Neural cell (in vitro differentiated cells): Measurements from ENCODE around the gene GAREM1. TPM values are rescaled to one million over a fixed set of nuclear protein-coding genes. Genes with fewer than 3 reads are reported as not detected.

Experiments
- H2AFZ ChIP-seq: fragments of 200-600, 300-800 bp; sonication (generic), shearing (Covaris generic); 2 replicates; pipeline ENCODE4 v1.6.0; 2014; ENCODE audit warnings: low read depth, mild to moderate bottlenecking, antibody characterized with exemption, low read length, moderate library complexity
- H3F3A ChIP-seq: fragments of 200-600 bp; shearing (Covaris generic); 2 replicates; pipeline ENCODE4 v1.6.1; 2016; ENCODE audit warnings: mild to moderate bottlenecking, moderate library complexity, mixed read lengths, antibody characterized with exemption, low read length; ENCODE audit not compliant: insufficient read depth, poor library complexity, severe bottlenecking
- H3K27ac ChIP-seq: fragments of 200-600, 300-800 bp; sonication (generic), shearing (Covaris generic); 2 replicates; pipeline ENCODE4 v1.5.1; 2014; ENCODE audit warnings: mild to moderate bottlenecking, low read length, moderate library complexity
- H3K27me3 ChIP-seq: fragments of 300-800, 200-600 bp; sonication (generic), shearing (Covaris generic); 2 replicates; pipeline ENCODE4 v1.6.0; 2014; ENCODE audit warnings: mild to moderate bottlenecking, low read depth, low read length, moderate library complexity; ENCODE audit not compliant: insufficient read depth
- H3K36me3 ChIP-seq: fragments of 300-800, 200-600 bp; sonication (generic), shearing (Covaris generic); 2 replicates; pipeline ENCODE4 v1.5.1; 2014; ENCODE audit warnings: mild to moderate bottlenecking, antibody characterized with exemption, low read length, moderate library complexity; ENCODE audit not compliant: insufficient read depth
- H3K4me2 ChIP-seq: fragments of 300-800, 200-600 bp; sonication (generic), shearing (Covaris generic); 2 replicates; pipeline ENCODE4 v1.6.0; 2014; ENCODE audit warnings: mild to moderate bottlenecking, low read length
- H3K4me3 ChIP-seq: fragments of 300-800, 200-600 bp; sonication (generic), shearing (Covaris generic); 2 replicates; pipeline ENCODE4 v1.5.1; 2014; ENCODE audit warnings: mild to moderate bottlenecking, low read length, moderate library complexity
- H3K79me2 ChIP-seq: fragments of 200-600 bp; shearing (Covaris generic); replicated peaks from 2 replicates; pipeline ENCODE4 v1.6.0; 2014; ENCODE audit warnings: mild to moderate bottlenecking, low read length, moderate library complexity; ENCODE audit not compliant: insufficient read depth
- H3K9ac ChIP-seq: fragments of 300-800, 200-600 bp; sonication (generic), shearing (Covaris generic); 2 replicates; pipeline ENCODE4 v1.6.1; 2016; ENCODE audit warnings: mild to moderate bottlenecking, low read length, mixed read lengths
- H3K9me2 ChIP-seq: fragments of 200-600 bp; shearing (Covaris generic); 2 replicates; pipeline ENCODE4 v1.6.1; 2016; ENCODE audit warnings: mild to moderate bottlenecking, low read length, mixed read lengths; ENCODE audit not compliant: insufficient read depth
- H3K9me3 ChIP-seq: fragments of 200-600, 300-800 bp; sonication (generic), shearing (Covaris generic); 2 replicates; pipeline ENCODE4 v1.6.1; 2016; ENCODE audit warnings: mild to moderate bottlenecking, mixed run types, low read length, moderate library complexity, mixed read lengths
- H4K20me1 ChIP-seq: fragments of 200-600 bp; shearing (Covaris generic); 2 replicates; pipeline ENCODE4 v1.6.1; 2016; ENCODE audit warnings: mild to moderate bottlenecking, mixed run types; ENCODE audit not compliant: insufficient read depth
- CTCF ChIP-seq: fragments of 450-650 bp; IDR thresholded peaks from 2 replicates; pipeline ENCODE4 v1.5.1; 2014; ENCODE audit warnings: antibody characterized with exemption, mild to moderate bottlenecking, moderate library complexity; ENCODE audit not compliant: poor library complexity, severe bottlenecking
- EP300 ChIP-seq: fragments of 450-650 bp; conservative IDR thresholded peaks from 2 replicates; pipeline ENCODE4 v1.6.1; 2014; ENCODE audit warnings: antibody characterized with exemption, mild to moderate bottlenecking, moderate library complexity; ENCODE audit not compliant: poor library complexity, severe bottlenecking
- EZH2 ChIP-seq: fragments of 200-600, 300-800 bp; shearing (Covaris generic), sonication (generic); IDR thresholded peaks from 2 replicates; pipeline ENCODE4 v1.6.1; 2014; ENCODE audit warnings: antibody characterized with exemption, low read length, borderline replicate concordance, mild to moderate bottlenecking; ENCODE audit not compliant: insufficient read depth, poor library complexity, severe bottlenecking
- MXI1 ChIP-seq: fragments of 450-650 bp; conservative IDR thresholded peaks from 2 replicates; pipeline ENCODE4 v1.6.1; 2014; ENCODE audit warnings: antibody characterized with exemption, mild to moderate bottlenecking; ENCODE audit not compliant: poor library complexity, severe bottlenecking
- POLR2AphosphoS5 ChIP-seq: IDR thresholded peaks from 2 replicates; pipeline ENCODE4 v1.6.1; 2012
- RAD21 ChIP-seq: fragments of 450-650 bp; conservative IDR thresholded peaks from 2 replicates; pipeline ENCODE4 v1.6.1; 2014; ENCODE audit warnings: antibody characterized with exemption, mild to moderate bottlenecking, moderate library complexity
- REST ChIP-seq: IDR thresholded peaks from 2 replicates; pipeline ENCODE4 v1.6.1; 2012; ENCODE audit warnings: borderline replicate concordance
- SMC3 ChIP-seq: fragments of 450-650 bp; conservative IDR thresholded peaks from 2 replicates; pipeline ENCODE4 v1.6.1; 2014; ENCODE audit warnings: antibody characterized with exemption, mild to moderate bottlenecking, moderate library complexity; ENCODE audit not compliant: poor library complexity
- TAF1 ChIP-seq: IDR thresholded peaks from 2 replicates; pipeline ENCODE4 v1.6.1; 2012; ENCODE audit warnings: low read depth
- polyA plus RNA-seq: library from polyadenylated mRNA; depleted of rRNA; stranded (reverse); fragments of >200 nt; gene quantifications from 2 replicates; pipeline ENCODE4 v1.2.3, GENCODE V29; 2014

Gene GAREM1
- polyA plus RNA-seq, 1 donor from 2014 or later, result 1.3 TPM

- Histone ChIP-seq H2AFZ (no peak overlapping the region), H3K9ac (no peak overlapping the region), H3K36me3 (no peaks in the 10 kb centered on the region), H3K79me2 (no peaks in the 10 kb centered on the region), H3K4me3 (no peak overlapping the region), H4K20me1 (no peaks in the 10 kb centered on the region), H3K27ac (no peak overlapping the region), H3K4me2 (no peak overlapping the region), H3K27me3 (no peaks in the 10 kb centered on the region), H3F3A (no peaks in the 10 kb centered on the region), H3K9me3 (no peaks in the 10 kb centered on the region), H3K9me2 (no peaks in the 10 kb centered on the region)
- no peak for TF ChIP-seq REST
- no peak for TF ChIP-seq SMC3
- TF ChIP-seq EP300, result no peak
- no peak for TF ChIP-seq POLR2AphosphoS5
- TF ChIP-seq EZH2, result no peak
- no peak for TF ChIP-seq RAD21
- no peak for TF ChIP-seq MXI1
- no peak for TF ChIP-seq CTCF
- TF ChIP-seq TAF1, result no peak
Measured at GRCh38 chr18:32373995-32374394, 96.7 kb downstream of the GAREM1 start.

- Histone ChIP-seq H3K79me2 (no peaks in the 10 kb centered on the region), H3F3A (no peaks in the 10 kb centered on the region), H3K9me3 (no peaks in the 10 kb centered on the region), H3K27me3 (no peaks in the 10 kb centered on the region), H3K9me2 (no peaks in the 10 kb centered on the region), H4K20me1 (no peaks in the 10 kb centered on the region), H3K36me3 (no peaks in the 10 kb centered on the region), H3K9ac (no peak overlapping the region), H3K27ac (no peak overlapping the region), H3K4me3 (no peak overlapping the region), H3K4me2 (no peak overlapping the region), H2AFZ (no peak overlapping the region)
- no peak for TF ChIP-seq EZH2
- no peak for TF ChIP-seq MXI1
- no peak for TF ChIP-seq REST
- TF ChIP-seq RAD21, result no peak
- TF ChIP-seq CTCF, result no peak
- no peak for TF ChIP-seq TAF1
- no peak for TF ChIP-seq POLR2AphosphoS5
- no peak for TF ChIP-seq EP300
- TF ChIP-seq SMC3, result no peak
Measured at GRCh38 chr18:32373505-32373904, 97.2 kb downstream of the GAREM1 start.
